RPMI8226 (cell line): ENCODE measurements around the gene STAT4.

ENCODE experiments used
- DNase-seq: peaks from one replicate; pipeline ENCODE4 v3.0.0-alpha.2; 2015

Gene STAT4, protein sequence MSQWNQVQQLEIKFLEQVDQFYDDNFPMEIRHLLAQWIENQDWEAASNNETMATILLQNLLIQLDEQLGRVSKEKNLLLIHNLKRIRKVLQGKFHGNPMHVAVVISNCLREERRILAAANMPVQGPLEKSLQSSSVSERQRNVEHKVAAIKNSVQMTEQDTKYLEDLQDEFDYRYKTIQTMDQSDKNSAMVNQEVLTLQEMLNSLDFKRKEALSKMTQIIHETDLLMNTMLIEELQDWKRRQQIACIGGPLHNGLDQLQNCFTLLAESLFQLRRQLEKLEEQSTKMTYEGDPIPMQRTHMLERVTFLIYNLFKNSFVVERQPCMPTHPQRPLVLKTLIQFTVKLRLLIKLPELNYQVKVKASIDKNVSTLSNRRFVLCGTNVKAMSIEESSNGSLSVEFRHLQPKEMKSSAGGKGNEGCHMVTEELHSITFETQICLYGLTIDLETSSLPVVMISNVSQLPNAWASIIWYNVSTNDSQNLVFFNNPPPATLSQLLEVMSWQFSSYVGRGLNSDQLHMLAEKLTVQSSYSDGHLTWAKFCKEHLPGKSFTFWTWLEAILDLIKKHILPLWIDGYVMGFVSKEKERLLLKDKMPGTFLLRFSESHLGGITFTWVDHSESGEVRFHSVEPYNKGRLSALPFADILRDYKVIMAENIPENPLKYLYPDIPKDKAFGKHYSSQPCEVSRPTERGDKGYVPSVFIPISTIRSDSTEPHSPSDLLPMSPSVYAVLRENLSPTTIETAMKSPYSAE

DNA sequence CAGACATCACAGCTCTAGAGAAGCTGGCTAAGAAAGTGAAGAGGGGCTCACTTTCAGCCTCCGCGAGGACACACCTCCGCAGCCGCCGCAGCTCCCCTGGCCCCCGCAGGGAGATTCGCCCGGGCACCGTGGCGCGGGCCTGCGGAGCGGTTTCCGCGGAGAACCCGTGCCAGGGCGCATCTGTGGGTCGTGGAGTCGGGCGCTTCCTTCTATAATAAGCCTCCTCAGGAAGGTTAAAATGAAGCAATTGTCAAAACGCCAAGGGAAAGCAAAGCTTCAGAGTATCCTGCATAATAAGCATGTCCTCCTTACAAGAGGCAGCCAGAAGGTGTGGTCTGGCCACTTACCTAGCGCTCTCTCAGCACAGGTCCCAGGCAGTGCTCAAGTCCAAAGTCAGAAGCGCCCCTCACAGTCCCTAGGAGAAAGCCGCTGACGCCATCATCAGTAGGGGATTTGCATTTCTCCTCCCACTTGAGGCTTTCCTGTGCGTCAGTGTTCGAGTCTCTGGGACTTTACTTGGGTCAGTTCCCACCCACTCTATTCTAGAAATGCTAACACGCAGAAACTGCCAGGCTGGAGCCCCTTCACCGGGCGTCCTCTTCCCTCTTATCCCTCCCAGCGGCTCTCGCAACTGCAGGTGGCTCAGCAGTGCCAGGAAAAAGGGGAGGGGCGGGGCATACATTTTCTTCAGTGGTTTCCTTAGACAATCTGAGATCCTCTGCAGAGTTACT, at the start of gene STAT4:
STAT4 (minus strand) TSS at position 395 of the 731 bp plus-strand sequence. CDS start 2,791 bp downstream, outside the sequence.
- DNase-seq = peak; percentile 63

DNA sequence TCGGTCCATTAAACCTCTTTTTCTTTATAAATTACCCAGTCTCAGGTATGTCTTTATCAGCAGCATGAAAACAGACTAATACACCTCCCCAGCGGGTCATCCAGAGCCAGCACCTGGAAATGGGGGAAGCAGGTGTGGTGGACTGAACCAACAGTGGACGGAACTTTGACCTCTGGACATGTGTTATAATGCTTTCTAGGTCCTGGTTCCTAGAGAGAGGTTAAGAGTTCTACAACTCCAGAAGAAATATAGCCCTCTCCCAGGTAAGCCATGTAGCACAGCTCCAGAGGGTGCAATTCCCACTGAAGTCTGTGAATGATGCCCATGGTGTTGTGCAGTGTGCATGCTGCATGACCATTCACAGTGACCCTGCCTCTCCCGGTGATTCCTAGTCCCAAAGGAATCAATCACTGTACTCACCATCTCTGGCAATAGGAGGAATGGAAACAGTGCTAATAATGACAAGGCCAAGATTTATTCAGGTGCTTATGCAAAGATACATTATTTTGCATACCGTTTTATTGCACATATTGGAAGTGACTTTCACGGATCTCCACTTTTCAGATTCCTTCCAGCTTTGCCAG, 49.2 kb upstream of the STAT4 start:
- no peak for DNase-seq

DNA sequence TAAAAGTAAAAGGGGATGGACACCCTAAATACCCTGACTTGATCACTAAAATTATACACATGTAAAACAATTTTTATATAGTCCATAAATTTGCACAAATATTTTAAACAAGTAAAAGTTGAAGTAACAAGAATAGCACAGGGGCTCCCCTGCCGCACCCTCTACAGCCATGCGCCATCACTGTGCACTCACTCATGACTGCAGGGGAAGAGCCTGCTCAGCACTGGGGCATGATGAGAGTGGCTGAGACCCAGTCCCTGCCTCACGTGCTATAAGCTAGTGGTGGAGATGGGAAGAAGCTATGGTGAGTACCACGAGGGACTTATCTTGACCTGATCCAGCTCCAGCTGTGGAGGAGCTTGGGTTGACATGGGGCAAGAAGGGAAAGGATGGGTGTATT, 47.5 kb upstream of the STAT4 start:
- no peak for DNase-seq

DNA sequence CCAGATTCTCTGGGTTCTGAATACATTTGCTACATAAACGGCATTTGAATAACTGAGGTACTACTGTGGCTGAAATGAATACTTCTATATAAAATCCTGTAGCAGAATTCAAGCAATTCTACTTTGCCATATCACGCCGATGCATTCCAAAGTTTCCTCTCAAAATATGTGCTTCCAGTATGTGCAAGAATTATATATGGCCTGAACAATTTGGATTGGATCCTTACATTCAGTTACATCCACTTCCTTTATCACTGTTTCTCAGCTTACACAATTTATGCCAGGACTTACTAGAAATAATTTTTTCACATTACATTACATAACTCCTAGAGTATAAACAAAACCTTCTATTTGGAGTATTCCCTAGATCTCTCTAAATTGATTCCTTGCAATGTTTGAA, 46.3 kb upstream of the STAT4 start:
- no peak for DNase-seq

DNA sequence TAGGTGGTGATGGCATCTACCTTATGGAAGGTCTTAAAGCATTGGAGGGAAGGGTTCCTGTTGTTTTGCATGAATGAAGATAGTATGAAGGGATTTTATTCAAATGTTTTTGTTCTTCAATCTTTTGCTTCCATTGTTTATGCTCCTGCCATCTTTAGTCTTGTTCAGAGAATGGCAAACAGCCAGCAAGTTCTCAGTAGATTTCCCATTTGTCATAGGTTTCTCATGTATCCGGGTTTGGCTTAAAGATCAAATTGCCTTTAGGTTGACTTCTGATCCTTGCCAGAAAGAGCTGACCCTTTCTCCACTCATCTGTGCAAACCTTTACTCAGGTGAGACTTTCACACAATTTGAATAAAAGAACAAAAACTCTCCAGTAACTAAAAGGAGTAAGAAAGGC, 44.2 kb upstream of the STAT4 start:
- no peak for DNase-seq

DNA sequence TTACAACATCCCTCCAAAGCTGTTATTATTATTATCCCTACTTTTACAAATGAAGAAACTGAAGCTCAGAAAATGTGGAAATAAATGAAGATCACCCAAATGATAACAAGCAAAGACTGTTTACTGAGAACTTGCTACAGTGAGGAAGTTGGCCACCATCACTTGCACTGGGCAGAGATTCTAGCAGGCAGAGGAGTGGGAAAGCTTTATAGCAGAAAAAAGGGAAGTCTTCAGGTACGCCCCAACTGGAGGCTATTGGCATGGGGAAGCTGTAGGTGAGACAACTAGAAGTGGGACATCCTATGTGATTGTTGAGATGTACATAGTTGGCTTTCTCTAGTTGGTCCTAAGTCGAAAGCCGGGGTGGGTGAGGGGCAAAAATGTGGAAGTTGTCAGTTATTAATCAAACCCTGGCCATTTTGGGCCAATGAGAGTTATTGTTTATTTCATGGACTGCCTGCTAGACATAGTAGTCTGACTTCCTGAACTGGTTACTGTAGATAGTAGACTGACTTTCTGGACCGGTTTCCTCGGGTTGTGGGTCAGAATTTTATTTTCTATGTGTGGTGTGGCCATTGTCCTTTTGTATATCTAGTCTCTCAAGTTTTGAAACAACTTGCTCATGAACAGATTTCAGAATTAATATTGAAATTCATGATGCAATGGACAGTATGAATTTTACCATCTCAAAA, 40.2 kb upstream of the STAT4 start:
- DNase-seq = no peak

DNA sequence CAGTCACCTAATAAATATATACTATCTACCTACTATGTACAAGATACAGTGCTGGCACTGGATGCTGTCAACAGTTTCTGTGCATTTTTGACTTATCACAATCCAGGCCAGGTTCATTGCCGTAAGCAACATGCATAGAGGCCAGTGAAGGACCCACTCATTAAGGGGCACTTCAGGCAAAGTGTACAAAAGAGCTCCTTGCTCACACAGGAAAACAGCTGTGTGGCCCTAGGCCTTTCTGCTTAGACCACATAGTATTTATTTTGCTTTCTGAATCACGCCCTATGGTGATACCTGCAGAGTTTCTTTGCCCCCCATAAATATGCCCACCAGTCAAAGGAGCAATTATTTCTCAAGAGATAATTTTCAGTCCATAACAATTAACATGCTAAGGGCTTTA, 39.6 kb upstream of the STAT4 start:
- DNase-seq = no peak

DNA sequence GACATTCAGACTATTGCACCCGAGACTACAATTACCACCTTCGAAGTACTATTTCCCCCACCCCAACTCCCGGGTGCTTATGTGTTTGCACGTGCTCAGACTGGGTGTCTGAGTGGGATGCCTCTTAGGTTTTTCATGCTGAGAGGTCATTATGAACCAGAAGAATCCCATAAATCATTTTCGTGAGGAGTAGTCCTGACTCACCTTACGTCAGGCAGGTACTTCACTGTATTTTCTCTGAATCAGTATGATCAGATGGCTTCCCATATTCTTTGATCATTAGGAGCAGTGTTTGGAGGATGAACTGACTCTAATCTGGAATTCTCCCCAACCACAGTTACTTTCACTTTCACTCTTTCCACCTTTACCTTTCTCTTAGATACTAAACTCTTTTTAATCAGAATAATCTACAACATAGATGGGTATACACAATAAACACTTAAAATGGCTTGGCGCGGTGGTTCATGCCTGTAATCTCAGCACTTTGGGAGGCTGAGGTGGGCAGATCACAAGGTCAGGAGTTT, 38.4 kb upstream of the STAT4 start:
- no peak for DNase-seq

DNA sequence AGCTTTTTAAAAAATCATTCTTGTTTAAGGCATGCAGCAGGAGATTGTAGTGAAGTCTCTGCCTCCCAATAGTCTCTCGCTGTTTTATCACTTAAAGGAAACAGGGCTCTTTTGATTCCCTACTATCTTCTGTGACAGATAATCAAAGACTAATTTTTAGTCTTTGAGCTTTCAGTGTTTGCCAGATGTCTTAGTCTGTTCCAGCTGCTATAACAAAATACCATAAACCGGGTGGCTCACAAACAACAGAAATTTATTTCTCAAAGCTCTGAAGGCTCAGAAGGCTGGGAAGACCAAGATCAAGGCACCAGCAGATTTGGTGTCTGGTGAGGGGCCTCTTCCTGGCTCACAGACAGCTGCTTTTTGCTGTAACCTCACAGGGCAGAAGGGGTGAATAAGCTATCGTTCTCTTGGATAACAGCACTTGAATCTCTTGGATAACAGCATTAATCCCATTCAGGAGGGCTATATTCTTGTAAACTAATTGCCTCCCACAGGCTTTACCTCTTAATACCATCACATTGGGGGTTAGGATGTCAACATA, 37.8 kb upstream of the STAT4 start:
- DNase-seq = no peak

DNA sequence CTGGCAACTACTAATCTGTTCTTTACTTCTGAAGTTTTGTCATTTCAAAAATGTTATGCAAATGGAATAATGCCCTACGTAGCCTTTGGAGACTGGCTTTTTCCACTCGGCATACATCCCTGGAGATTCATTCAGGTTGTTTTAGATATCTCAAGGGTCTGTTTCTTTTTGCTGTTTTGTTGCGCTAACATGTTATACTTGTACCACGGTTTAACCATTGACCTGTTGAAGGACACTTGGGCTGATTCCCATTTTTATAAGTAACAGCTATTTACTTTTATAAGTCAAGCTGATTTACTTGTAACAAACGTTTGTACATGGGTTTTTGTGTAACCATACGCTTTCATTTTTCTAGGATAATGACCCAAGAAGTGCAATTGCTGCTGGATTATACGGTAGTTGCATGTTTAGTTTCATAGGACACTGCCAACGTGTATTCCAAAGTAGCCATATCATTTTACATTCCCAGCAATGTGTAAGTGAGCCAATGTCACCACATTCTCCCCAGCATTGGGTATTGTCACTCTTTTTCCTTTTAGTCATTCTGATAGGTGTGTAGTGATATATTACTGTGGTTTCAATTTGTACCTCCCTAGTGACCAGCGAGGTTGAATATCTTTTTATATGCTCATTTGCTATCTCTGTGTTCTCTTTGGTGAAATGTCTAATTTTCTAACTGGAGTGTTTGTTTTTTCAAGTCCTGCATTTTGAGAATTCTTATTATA, 36.5 kb upstream of the STAT4 start:
- DNase-seq = no peak

DNA sequence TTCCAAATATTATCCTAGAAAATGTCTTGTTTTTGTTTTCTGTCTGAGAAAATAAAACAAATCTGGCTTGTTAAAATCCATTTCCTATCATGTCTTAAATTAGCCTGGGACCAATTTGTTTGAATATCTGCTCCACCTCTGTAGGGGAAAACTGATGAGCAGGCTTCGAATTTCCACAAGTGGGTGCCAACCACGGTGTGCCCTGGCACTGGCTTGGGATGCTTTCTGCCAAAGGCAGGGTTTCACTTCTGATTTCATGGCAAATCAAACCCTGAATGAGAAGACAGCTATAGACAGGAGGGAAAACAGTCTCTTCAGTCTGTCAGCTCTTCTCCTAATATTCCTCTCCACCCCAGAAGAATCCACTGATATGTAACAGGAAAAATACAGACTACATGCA, 33.7 kb upstream of the STAT4 start:
- DNase-seq = no peak

DNA sequence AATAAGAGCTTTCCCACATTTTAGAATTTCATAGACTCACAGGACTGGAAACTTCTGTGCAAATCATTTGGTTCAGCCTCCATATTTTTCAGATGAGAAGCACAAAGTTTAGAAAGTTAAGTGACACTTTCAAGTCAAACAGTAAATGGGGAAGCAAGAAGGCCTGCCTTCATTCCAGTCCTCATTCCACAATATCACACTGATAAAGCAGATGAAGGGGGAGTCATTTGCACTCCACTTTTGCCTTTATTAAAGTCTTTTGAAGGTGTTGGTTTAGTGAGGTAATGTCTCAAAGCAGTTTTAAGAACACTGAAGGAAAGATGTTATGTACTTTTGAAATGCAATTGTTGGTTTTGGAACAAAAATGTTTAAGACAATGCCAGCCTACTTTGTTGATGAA, 32.7 kb upstream of the STAT4 start:
- DNase-seq = no peak

DNA sequence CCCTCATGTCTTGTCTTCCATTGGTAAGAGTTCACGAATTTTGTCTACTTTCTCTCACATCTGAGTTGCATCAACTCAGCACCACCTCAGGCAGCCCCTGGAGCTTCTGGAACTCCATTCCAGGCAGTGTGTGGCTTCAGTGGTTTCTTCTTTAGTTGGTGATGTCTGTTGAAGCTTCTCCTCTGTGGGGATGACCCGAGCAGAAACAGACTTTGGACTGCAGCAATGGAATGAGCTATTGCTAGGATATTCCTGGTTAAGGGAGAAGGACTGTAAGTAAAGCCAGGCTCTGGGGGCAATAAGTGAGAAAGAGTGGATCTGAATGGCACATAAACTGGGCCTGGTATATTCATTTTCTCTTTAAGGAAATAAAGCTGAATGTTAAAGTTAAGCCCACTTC, 32.3 kb upstream of the STAT4 start:
- no peak for DNase-seq

DNA sequence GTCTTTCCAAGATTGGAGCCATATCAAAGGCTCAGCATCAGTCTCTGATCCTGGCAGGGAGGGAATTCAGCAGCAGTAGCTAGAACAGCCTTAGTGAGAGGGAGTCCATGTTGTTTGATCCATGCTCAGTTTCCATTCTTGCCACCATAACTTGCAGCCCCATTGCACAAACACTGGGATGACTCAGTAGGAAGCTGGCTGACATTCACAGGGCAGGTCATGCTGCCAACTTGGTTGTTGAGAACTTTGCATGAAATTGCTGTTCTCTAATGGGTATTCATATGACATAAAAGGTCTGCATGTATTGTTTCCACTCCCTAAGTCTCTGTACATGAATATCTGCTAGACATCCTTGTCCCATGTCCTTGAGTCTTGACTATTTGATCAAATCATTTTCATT, 29.9 kb upstream of the STAT4 start:
- DNase-seq = no peak

DNA sequence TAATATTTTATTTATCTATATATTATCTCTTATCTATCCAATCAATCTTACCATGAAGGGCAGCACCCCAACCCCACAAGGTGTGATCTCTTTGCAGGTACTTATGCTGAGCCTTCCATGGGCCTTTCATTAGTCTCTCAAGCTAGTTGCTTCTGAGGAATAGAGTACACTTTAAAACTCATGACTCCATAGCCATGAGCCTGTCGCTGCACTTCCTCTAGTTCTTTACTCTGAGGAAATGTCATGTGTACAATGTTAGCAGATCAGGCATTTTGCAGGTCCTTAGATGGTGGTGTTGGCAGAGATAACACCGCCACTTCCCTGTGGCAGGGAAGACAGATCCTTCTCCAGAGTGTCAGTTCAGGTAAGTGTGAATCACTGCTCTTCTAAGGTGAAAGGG, 29.5 kb upstream of the STAT4 start:
- DNase-seq = no peak

DNA sequence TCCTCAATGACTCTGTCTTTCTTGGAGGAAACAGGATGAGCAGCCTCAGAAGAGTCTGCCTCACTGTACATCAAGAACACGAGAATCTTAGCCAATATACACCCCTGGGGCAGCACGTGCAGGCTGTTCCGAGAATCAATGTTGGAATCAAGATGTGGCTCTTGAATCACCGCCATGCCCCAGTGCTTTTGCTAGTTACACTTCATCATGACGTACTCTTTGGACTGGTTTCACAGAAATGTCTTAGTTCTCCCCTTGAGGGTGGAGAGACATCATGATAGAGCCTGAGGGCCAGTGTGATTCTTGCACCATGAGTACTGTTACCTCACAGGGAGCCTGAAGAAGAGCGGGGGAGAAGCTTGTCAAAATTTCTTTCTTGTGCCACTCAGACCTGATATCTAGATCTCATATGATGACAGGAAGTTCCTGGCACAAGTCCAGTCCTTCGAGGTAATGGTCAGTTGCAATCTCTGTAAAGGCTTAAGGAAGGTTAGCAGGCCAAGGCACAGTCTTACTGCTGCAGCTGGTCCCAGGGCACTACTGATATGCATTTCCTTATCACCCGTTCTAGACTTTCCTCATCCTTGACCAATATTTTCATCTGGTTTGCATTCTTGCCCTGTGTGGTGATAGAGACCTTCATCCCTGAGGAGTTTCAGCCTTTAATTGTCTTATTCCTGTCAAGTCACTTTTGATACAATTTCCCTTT, 28.2 kb upstream of the STAT4 start:
- no peak for DNase-seq

DNA sequence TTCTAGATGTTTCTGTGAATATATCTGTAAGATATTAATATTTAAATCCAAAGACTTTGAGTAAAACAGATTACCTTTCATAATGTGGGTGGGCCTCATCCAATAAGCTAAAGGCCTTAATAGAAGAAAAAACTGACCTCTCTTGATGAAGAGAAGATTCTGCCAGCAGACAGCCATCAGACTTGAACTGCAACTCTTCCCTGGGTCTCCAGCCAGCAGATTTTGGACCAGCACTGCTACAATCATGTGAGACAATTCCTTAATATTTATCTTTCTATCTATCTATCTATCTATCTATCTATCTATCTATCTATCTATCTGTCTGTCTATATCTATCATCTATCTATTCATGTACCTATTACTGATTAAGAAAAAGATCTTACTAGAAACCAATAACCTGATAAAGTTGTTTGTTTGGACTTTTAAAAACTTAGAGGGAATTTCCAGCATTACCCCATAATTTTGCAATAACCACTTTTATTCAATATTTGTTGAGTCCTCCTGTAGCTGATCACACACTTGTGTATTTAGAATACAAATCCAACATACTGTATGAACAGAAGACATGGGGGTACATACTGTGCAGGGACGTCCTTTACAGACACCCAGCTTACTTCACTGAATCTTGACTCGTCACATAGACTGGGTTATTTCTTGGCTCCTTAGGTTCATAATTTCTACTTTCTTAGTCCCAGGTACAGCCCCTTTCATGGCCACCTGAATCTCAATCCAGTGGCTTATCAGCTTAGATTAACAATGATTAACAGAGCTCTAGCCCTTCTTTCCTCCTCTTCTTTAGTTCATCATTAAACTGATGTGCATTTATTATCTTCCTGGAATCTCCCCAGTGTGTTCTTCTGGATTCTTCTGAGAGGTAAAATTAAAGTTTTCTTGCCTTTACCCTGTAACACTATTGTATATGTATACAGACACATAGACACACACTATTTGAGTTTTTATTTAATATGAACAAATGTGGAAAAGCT, 27.2 kb upstream of the STAT4 start:
- no peak for DNase-seq

DNA sequence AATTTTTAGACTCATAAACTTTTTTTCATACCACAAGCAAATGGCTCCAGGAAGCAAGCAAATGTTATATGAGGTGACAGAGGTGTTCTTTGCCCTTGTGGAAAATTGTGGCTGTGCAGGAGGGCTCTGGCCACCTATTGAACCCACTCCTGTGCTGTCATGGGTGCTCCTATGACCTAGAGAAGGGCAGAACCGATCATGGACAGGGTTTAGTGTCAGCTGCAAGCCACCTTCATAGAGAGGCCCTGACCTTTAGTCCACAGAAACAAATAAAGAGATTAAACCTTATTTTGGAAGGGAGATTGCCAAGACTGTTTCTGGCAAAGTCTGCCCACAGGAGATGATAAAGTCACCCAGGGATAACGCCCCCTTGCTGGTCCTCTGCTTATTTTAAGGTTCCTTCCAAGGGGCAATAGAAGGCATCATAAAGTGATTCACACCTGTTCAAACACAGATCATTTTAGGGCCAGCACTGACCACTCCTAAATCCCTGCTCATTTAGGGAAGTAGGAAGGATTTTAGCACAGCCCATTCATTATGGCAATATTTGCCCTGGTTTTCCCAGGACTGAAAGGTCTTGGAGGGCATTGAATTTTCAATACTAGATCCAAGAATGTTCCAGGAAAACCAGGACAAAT, 26.1 kb upstream of the STAT4 start:
- DNase-seq = no peak

DNA sequence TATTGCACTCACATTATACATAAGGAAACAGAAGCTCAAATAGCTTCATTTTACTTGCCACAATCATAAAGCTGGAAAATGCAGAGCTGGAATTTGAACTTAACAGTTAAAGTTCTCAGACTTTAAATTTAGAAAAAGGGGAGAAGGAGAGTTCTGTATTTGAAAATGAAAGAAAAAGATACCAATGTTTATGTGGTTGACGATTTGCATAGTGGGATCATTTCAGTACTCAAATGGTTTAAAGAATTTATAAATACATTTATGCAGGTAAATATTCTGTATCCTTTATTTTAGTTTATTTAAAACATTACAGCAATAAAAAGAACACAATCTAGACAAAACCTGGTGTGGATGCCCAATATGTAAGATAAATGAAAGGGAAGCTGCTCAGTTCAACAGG, 25.5 kb upstream of the STAT4 start:
- DNase-seq = no peak
